ENCODE results near the gene BTG1.
"Not testable (repeated sequence)": the region's sequence is repeated elsewhere in the genome, so short reads cannot be mapped to it uniquely, and the experiment has no call there.

BTG1 gene

DNA sequence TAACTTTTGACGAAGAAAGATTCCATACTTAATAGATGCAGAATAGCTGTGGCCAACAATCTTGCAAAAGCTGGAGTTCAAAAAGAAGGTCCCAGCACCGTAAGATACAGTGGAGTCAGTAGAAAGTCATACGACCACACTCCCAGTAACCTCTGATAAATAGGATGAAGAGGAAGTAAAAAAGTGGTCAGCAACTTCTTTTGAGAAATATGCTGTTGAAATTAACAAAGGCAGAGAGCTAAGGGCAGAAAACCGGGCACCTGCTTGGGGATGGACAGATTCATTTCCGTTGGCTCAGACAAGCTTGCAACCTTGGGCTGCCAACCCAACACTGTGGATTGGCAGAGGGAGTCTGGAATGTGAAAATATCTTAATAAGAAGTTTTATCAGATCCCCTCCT lies 40.0 kb downstream of the BTG1 start:
- in situ Hi-C loops (cut with HindIII; ENCODE audit: low sequenced_read_pairs): loop anchor here (5.0 kb wide), 1 partner anchor 58 kb away; no protein-coding TSS in a partner anchor

DNA sequence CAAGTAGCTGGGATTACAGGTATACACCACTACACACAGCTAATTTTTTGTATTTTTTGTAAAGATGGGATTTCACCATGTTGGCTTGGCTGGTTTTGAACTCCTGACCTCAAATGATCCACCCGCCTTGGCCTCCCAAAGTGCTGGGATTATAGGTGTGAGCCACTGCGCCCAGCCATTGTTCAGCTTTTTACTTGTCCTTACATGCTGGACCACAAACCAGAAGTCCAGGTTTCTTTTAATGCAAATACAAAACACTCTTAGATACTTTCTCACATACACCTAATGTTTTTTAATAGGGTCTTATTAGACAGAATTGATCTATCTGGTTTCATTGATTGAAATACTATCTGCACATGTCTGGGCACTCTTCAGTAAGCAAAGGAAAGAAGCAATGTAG lies 40.5 kb downstream of the BTG1 start:
- in situ Hi-C loops (cut with HindIII; ENCODE audit: low sequenced_read_pairs): loop anchor here (5.0 kb wide), 1 partner anchor 58 kb away; no protein-coding TSS in a partner anchor

DNA sequence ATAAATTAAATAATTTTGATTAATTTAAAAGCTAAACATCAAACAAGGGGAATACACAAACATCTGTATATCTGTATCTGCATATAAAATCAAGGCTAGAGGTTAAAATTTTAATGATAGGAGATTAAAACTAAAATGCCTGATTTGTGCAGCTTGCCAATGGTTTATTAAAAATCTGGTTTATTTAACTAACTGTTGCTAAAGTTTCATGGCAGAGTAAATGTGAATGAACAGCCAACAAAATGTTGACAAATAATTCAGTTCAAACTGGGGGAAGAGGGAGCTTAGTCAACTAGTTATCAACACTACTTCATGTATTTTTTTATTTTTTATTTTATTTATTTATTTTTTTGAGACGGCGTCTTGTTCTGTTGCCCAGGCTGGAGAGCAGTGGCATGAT lies 43.0 kb downstream of the BTG1 start:
- in situ Hi-C loops (cut with HindIII; ENCODE audit: low sequenced_read_pairs): no loop called here

DNA sequence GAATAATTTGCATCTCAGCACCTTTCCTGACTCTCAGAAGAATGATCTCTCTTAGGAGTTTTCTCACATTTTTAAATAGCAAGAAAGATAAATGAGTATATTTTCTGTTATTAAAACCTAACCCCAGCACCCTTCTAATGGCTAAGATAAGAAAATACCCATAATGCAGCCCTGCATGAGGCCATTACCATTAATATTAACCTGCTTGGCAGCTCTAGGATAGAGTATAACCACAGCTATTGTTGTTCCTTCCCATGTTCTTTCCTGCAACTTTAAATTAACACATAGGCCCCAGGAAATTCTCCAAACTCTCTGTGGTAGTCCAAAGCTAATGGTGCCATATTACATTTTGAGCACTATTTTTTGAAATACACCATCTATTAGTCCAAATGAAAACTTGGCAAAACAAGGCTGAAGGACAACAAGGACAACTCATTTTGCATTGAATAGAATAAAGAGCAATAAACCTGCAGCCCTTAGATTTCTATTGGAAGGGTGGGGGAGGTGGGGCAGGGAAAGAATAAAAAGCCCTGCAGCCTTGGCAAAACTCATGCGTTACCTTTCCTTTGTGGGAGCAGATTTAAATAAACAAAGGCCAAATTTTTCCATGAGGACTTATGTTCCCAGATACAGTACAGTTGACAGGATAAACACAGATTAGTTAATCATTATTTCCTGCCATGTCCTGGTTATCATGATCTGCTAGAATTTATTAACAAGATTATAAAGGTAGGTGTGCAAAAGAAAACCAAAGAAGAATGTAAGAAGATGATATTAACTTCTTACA lies 46.9 kb downstream of the BTG1 start:
- in situ Hi-C loops (cut with HindIII; ENCODE audit: low sequenced_read_pairs): no loop called here

DNA sequence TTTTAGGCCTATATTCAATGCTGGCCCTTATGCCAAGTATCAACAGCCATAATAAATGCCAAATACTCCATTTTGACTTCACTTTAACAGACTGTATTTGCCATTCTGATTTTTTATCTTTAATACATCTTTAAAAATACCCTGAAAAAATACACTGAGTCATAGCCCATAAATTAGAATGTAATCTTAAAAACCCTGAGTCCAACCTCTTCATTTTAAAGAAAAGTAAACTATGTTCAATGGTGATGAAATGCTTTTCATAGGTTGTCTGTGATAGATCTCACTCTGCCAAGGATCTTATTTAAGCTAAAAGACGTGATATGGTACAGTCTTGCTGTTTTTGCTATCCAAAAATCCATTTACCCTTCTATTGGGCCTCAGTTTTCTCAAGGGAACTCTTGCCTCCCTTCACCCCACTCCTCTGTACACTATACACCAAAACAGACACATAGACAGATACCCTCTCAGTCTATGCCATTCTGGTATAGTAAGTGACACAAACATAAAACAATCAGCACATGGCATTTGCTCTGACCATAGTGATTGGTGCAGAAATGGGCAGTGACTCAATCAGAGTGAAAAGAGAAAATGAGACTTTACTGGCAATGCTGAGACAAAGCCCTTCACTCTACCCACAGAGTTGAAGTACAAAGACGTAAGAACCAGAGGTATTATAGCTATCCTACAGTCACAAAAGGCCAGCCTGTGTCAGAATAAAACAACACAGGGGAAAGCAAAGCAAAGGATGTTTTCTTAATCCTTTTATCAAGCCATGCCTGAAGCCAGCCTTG lies 49.1 kb downstream of the BTG1 start:
- in situ Hi-C loops (cut with HindIII; ENCODE audit: low sequenced_read_pairs): no loop called here

DNA sequence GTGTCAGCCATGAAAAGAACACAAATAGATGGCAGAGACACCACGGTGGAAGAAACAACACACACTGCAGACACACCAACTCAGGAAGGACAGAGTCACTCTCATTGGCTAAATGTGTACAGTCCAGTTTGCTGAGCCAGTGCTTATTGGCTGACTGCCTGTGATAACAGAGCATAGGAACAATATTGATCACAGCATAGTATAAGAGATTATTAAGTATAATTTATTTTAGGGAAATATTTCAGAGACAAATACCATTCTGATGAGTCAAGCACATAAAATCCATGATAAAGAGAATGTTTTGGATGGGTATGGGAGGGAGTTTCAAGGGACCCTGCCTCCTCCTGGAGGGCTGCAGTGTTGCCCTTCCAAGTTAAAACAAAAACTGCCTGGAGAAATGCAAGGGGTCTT lies 50.9 kb downstream of the BTG1 start:
- in situ Hi-C loops (cut with HindIII; ENCODE audit: low sequenced_read_pairs): no loop called here

DNA sequence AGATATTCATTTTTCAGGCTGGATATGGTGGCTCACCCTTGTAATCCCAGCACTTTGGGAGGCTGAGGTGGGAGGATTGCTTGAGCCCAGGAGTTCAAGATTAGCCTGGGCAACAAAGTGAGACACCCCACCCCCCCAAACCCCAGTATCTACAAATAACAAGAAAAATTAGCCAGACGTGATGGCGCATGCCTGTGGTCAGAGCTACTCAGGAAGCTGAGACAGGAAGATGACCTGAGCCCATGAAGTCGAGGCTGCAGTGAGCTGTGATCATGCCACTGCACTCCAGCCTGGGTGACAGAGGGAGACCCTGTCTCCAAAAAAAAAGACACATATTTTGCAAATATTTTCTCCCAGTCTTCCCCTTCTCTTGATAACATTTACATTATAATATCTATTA lies 51.3 kb downstream of the BTG1 start:
- in situ Hi-C loops (cut with HindIII; ENCODE audit: low sequenced_read_pairs): not testable (repeated sequence)
